Kidney epithelial cell (primary cell): ENCODE results near the gene ZNF502. TPM values are rescaled to one million over a fixed set of nuclear protein-coding genes. Genes with fewer than 3 reads are reported as not detected.
"Not testable (repeated sequence)": the region's sequence is repeated elsewhere in the genome, so short reads cannot be mapped to it uniquely, and the experiment has no call there.

Source experiments
- DNase-seq: peaks from one replicate; pipeline ENCODE4 v3.0.0-alpha.2; 2010; ENCODE audit warnings: low read depth
- H3K27me3 ChIP-seq: 2 replicates; pipeline ENCODE4 v1.6.0; 2011; ENCODE audit warnings: low read length; ENCODE audit not compliant: control insufficient read depth, insufficient read depth
- H3K36me3 ChIP-seq: 2 replicates; pipeline ENCODE4 v1.5.1; 2011; ENCODE audit warnings: low read length; ENCODE audit not compliant: control insufficient read depth, insufficient read depth
- H3K4me3 ChIP-seq: 2 replicates; pipeline ENCODE4 v1.5.1; 2011; ENCODE audit warnings: low read depth, mild to moderate bottlenecking, control low read depth, low read length
- total RNA-seq: library from RNA; depleted of rRNA; stranded (reverse); fragments of >200 nt; gene quantifications from 2 replicates; pipeline ENCODE4 v1.2.3, GENCODE V29; 2015
- TF ChIP-seq, protein P1 (sequence below): IDR thresholded peaks from 2 replicates; pipeline ENCODE4 v1.5.1; 2011; ENCODE audit warnings: mild to moderate bottlenecking, moderate library complexity, low read length, control low read depth, inconsistent platforms; ENCODE audit not compliant: insufficient read depth, poor library complexity, severe bottlenecking

The ZNF502 gene
- 3.4 and 3.9 TPM in 2 replicates for total RNA-seq

DNA sequence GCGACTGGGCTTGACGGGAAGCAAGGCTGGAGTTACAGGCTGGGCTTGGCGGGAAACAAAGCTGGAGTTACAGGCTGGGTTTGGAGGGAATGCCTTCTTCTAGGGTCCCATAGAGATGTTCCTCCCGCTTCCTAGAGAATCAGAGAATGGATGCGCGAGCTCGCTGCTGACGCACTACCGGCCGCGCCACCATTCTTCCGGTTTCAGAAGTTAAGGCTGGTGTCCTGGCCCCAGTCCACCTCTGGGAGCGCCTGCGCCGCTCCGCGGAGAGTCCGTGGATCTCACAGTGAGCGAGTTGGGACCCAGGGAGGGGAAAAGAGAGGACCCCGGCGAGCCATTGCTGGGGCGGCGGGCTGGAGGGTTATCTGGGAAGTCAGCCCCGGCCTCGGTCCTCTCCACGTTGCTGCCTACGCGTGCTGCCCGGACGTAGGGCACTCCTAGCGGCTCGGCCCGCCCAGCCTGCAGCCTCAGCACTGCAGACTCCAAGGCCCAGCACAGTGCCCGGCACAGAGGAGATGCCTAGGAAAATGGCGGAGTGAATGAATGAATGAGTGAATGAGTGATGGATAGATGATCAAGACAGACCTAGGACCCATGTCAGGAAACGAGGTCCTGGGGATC is at the start of gene ZNF502:
Gene ZNF502, plus strand, starts transcription at position 206 of the 621 bp plus-strand sequence. CDS start 7,602 bp downstream, outside the sequence.
- Histone ChIP-seq H3K4me3 (peak within 1 kb of the TSS; percentile 85), H3K36me3 (no peaks in the 10 kb centered on the region), H3K27me3 (no peaks in the 10 kb centered on the region)
- DNase-seq, result peak; percentile 44
- TF ChIP-seq, protein P1, sequence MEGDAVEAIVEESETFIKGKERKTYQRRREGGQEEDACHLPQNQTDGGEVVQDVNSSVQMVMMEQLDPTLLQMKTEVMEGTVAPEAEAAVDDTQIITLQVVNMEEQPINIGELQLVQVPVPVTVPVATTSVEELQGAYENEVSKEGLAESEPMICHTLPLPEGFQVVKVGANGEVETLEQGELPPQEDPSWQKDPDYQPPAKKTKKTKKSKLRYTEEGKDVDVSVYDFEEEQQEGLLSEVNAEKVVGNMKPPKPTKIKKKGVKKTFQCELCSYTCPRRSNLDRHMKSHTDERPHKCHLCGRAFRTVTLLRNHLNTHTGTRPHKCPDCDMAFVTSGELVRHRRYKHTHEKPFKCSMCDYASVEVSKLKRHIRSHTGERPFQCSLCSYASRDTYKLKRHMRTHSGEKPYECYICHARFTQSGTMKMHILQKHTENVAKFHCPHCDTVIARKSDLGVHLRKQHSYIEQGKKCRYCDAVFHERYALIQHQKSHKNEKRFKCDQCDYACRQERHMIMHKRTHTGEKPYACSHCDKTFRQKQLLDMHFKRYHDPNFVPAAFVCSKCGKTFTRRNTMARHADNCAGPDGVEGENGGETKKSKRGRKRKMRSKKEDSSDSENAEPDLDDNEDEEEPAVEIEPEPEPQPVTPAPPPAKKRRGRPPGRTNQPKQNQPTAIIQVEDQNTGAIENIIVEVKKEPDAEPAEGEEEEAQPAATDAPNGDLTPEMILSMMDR, result peak; percentile 32

DNA sequence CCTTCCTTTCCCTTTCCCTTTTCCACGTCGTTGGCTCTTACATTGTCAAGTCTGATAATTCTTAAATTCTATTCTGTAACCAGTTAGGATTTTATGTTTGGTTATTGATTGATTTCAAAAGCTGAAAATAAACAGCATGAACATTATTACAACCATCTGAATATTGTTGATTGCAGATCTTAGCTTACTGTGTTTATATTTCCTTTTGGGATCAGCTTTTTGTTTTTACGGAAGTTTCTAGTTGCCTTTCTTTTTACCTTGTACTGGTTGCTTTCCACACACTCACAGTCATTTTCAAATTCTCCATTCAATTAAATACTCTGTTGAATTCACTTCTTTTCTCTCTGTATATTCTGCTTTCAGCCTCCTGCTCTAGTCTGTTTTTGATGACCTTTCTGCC is 47.3 kb upstream of the ZNF502 start:
- no peaks in the 10 kb centered on the region for H3K27me3 ChIP-seq
- no peak for DNase-seq
- H3K4me3 ChIP-seq, result no peak overlapping the region
- TF ChIP-seq, protein P1, result no peak
- peaks cover 2% of the 10 kb centered on the region for H3K36me3 ChIP-seq

DNA sequence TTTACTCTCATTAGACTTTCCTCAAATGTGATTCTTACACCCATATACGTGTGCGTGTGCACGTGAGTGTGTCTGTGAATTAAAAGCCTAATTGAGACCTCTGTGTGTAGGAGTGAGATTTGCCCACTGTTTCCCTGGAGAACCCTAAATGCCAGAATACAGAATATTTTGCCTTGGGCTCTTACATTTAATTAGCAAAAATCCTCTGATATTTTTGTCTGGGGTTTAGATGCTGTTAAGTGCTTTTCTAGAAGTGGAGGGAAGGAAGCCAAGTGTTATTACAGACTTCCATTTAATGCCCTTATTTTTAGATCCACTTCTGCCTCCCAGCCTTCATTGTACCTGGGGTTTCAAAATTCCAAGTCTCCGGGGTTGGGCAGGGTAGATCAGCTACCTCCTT is 46.1 kb upstream of the ZNF502 start:
- H3K36me3 ChIP-seq, result peaks cover under 1% of the 10 kb centered on the region
- TF ChIP-seq, protein P1, result no peak
- H3K4me3 ChIP-seq, result no peak overlapping the region
- DNase-seq, result no peak
- H3K27me3 ChIP-seq, result no peaks in the 10 kb centered on the region

DNA sequence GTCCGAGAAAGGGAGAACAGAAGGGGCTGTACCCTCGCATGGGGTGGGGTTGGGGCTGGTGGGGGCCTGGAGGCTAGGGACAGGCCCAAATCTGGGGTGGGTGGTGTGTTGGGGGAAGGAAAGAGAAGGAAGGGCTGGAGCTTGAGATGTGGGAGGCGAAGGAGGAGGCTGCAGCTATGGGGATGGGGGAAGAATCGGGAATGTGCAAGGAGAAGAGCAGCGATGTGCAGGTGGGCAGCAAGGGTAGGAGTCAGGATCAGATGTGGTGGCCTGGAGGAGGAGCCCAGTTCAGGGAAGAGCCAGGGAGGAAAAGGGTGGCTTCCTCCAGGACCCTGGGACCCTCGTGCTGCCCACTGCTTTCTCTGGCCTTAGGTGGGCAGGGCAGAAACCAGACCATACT is 42.7 kb upstream of the ZNF502 start:
- Histone ChIP-seq H3K36me3 (no peaks in the 10 kb centered on the region), H3K27me3 (no peaks in the 10 kb centered on the region), H3K4me3 (no peak overlapping the region)
- no peak for DNase-seq
- TF ChIP-seq, protein P1, result no peak

DNA sequence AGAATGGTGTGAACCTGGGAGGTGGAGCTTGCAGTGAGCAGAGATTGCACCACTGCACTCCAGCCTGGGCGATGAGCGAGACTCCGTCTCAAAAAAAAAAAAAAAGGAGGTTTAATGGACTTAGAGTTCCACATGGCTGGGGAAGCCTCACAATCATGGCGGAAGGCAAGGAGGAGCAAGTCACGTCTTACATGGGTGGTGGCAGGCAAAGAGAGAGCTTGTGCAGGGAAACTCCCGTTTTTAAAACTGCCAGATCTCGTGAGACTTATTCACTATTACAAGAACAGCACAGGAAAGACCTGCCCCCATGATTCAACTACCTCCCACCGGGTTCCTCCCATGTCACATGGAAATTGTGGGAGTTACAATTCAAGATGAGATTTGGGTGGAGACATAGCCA is 39.0 kb upstream of the ZNF502 start:
- H3K36me3 ChIP-seq, DNase-seq, H3K27me3 ChIP-seq, H3K4me3 ChIP-seq: not testable (repeated sequence)

DNA sequence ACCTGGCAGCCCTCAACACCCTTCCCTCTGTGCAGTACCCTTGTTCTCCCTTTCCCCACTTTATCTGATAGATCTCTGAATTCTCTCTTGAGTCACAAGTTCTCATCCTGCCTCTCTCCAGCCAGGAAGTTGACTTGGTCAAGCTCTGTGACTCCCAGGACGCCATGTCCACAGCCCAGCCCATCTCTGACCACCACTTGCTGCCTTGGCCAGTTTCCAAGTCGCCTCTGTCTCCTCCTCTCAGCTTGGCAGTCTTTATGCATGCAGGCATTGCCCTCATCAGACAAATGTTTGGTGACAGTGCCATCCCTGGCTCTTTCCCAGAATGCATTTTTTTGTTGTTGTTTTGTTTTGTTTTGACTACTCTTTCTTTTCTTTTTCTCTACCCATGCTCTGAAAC is 38.2 kb upstream of the ZNF502 start:
- Histone ChIP-seq H3K4me3 (no peak overlapping the region), H3K27me3 (no peaks in the 10 kb centered on the region), H3K36me3 (no peaks in the 10 kb centered on the region)
- TF ChIP-seq, protein P1, result no peak
- no peak for DNase-seq
